GM18511 (cell line): ENCODE measurements around the gene S100A8.
"Not testable (repeated sequence)": the region's sequence is repeated elsewhere in the genome, so short reads cannot be mapped to it uniquely, and the experiment has no call there.

Experiments used
- ATAC-seq: cut with Tn5 transposase; IDR thresholded peaks from one replicate; pipeline ENCODE4 v1.9.1; 2021; ENCODE audit warnings: mild to moderate bottlenecking, moderate library complexity; ENCODE audit not compliant: unreplicated experiment

Gene S100A8

DNA sequence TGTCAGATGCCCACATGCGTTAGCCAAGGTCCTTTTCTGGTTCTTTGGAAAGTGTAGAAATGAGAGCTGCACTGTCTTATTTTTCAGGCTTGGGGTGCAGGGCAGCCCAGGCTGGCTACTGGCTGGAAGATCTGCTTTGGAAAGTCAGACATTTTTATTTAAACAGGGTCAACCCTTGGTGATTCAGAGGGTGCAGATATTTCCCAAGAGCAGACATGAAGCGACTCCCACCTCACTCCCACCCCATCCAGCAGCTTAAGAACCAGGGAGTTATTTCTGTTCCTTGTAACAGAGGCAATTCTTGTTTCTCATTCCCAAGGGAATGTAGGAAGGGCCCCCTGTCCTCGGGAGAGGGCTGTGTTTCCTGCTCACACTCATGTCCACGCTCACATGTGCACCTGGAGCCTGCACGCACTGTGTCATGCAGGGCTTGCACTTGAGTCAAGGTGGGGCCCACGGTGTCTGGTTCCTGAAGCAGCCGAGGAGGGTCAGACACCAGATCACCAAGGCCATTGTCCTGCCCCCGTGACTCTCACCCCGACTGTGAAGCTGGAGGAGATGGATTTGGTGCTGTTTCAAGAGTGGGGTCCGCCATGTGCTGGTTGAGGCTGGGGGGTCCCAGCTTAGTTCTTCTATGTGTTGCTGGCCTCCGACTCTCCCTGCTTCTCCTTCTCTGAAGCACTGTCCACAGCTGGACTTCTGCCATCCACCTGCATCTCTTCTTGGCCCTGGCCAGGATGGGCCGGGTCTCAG, 26.4 kb upstream of the S100A8 start:
- no peak for ATAC-seq

DNA sequence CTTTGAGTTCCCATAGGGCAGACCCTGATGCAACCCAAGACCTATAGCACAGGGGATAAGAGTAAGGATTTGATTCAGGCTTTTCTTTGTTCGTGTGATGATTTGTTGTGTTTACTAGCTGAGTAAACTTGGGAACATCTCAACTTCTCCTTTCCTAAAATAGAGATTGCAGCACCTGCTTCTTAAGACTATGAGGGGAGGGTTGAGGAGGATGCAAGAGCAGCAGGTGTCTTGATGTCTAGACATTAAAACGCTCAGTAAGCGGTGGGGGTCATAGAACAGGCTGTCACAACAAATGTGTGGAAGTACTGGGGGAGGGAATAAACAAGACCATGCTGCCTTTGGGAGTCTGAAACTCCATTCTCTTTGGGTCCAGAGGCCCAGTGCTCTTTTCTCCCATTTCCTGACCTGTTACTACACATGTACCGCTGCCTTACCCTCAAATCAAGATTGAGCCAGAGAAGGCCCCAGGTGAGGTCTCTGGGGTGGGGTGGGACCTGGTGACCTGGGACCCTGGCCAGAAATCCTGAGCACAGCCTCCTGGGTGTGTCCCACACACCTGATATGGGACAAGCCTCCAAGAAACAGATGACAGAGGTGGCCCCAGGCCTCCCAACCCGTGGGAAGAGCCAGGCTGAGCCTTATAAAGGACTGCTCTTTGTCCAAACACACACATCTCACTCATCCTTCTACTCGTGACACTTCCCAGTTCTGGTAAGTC, 25.1 kb upstream of the S100A8 start, which contains the start of gene S100A7A:
TSS of gene S100A7A (plus strand) at position 671 of the 721 bp plus-strand sequence. CDS start 1,563 bp downstream, outside the sequence.
- no peak for ATAC-seq

GRCh38 chr1:153413961-153414360, 23.1 kb upstream of the S100A8 start:
- ATAC-seq: not testable (repeated sequence)

DNA sequence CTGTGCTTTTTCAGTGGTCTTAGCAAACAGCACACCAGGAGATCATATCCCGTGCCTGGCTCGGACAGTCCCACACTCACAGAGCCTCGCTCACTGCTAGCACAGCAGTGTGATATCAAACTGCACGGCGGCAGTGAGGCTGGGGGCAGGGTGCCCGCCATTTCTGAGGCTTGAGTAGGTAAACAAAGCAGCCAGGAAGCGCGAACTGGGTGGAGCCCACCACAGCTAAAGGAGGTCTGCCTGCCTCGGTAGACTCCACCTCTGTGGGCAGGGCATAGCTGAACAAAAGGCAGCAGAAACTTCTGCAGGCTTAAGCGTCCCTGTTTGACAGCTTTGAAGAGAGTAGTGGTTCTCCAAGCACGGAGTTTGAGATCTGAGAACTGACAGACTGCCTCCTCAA, 16.4 kb upstream of the S100A8 start:
- not testable (repeated sequence) for ATAC-seq

DNA sequence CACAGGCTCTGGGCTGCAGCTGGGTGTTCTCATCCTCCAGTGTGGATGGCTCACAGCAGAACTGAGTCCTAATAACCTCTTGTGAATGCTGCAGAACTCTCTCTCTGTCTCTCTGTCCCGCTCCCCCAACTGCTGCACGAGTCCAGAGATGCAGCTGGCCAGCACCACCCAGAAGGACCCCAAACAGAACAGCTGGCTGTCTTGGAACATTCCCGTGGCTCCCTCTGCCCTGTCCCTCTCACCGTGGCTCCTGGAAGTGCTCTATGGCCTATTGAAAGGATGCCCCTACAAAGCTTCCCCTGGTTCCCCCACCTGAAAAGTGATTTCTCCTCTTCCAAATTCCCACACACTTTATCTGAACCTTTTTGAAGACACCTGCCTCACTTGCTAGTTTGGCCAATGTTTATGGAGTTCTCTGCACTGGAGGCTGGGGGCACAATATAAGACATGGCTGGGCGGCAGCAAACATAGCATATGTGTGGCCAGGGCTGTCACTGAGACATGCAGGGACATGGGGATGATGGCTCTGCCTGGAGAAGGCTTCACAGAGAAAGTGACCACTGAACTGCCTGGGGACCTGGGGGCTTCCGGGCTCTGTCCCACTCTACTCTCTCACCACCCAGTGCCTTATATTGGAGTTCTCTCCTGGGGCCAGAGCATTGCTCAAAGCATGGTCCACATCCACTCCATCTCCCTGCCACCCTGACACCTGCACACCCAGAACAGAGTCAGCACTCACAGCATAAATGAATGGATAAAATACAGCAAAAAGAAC, 15.1 kb upstream of the S100A8 start:
- ATAC-seq: not testable (repeated sequence)

GRCh38 chr1:153404768-153405167, 13.9 kb upstream of the S100A8 start:
- ATAC-seq: no peak

DNA sequence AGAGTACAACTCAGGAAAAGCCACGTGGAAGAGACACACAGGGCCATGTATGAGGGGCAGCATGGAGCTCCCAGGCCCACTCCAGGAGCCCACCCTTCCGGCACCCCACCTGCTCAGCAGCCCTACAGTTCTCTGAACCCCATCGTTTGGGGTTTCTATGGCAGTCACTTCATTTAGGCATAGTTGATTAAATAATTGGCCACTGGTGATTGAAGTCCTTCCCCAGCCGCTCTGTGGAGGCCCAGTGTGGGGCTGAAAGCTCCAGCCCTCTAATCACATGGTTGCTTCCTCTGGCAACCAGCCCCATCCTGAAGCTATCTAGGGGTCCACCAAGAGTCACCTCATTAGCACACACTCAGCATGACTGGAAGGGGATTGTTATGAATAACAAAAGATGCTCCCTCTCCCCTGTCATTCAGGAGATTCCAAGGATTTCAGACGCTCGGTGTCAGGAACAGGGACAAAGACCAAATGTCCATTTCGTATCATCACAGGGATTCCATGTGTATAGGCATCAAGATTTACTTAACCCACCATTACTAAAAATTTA, 13.3 kb upstream of the S100A8 start:
- ATAC-seq: no peak

DNA sequence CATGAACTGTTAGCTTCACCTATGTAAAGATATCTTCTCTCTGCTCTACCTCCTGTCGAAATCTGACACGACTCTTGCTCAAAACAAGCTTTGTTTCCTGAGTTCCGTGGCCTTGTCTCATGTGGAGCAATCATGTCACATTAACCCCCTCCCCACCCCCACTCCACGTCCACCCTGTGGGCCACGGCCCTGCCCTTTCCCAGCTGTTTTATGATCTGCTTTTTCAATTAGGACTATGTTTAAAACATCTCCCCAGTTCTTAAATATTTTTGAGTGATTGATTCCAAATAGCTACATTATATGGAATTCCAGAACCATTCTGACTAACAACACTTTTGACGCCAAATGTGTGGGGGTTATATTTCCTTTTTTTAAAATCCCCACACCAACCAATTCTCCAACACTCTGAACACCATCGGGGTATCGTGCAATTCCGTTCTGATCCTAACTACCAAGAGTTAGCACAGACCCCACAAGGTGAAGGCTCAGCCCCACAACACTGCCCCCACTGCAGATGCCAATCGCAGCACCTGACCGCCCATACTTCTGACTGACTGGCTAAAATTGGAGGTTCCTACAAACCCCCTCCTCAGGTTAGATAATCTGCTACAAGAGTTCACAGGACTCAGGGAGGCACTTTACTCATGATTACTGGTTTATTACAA, 12.7 kb upstream of the S100A8 start:
- ATAC-seq: no peak

DNA sequence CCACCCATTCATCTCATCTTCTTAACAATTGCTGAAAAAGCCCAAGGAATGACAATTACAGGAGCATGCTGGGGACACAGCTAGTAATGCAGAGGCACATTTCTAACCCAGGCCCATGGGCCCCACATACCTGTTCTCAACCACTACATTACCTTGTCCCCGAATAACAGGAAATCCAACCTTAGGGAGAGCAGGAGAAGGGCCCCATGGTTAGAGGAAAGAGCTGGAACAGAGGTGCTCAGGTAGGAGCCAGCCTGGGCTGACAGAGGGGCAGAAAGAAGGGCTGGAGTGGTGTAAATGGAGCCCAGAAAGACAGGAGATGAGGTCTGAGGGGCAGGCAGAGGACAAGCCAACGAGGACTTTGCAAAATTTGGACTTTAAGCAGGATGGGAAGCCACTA, 11.4 kb upstream of the S100A8 start:
- ATAC-seq: no peak

DNA sequence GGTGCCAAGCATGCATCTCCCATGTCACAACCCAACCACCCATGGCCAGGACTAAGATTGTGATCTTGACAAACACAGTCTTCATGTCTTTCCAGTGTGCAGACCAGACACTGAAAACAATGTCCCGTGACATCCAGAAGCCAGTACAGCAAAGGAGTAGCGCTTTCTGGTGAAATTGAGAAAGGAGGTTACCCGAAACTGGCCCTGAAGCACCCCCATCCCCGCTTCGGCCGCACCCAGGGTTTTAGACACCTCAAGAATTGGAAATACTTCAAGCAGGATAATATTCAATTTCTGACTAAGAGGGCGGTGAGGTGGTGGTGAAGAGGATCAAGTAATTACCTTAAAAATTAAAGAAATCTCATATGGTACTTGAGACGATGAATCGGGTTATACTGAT, 10.6 kb upstream of the S100A8 start:
- no peak for ATAC-seq

- ATAC-seq: no peak
Observed at GRCh38 chr1:153400244-153400643, 9.4 kb upstream of the S100A8 start.

GRCh38 chr1:153399401-153400055, 8.7 kb upstream of the S100A8 start:
- no peak for ATAC-seq

- ATAC-seq: no peak
Observed at GRCh38 chr1:153397924-153398651, 7.2 kb upstream of the S100A8 start.

- no peak for ATAC-seq
Observed at GRCh38 chr1:153397051-153397923, 6.4 kb upstream of the S100A8 start.

DNA sequence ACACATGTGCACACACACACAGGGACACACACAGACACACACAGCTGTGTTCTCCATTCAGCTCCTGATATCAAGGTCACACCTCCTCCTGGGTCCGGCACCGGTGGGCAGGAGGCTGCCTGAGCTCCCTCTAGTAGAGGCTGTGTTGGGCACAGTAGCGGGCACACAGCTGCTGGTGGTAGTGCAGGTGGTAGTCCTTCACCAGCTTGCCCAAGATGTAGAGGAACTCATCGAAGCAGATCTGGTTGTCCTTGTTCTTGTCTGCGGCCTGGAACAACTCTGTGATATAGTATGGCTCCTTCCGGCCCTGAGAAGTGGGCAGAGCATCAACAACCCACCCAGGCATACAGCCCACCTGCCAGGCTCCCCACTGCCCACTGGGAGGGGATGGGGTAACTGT, 5.6 kb upstream of the S100A8 start:
- ATAC-seq: no peak

DNA sequence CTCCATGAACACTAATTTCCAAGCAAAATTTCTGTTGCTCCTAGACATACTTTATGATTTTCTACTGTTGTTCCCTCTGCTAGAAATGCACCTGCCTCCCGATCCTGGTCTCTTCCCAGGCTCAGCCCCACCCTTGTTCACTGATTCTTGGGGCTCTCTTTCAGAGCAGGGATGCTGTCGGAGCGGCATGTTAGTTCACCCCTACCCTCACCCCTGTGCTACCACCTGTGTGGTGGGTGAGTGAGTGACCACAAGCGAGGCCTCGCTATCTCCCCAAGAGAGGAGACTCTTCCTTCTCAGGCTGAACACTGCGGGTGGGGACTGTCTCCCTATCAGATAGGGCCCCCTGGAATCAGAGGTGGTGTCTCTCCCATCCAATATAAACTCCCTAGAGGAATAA, 4.9 kb upstream of the S100A8 start:
- no peak for ATAC-seq

DNA sequence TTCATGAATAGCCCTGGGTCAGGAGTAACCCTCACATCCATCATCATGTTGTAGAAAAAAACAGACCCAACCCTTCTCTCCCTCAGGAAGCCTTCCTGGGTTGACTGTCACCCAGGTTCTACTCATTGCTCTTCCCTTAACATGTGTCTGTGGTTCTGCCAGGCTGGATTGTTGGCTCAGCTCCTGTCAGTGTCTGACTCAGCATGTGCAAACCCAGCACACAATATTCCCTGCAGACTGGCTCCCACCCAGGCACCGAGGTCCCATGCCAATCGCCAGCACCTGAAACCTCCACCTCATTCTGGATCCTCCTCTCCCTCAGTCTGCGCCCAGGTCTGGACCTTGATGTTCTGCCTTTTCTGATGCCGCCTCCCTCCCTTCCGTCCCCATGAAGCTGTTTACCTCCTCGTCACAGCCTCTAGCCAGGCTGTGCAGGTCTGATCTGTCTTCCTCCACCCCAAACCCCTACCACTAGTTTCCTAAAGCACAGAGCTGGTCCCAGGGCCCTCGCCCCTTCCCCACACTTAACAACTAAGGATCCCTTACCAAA, 4.3 kb upstream of the S100A8 start:
- no peak for ATAC-seq

- ATAC-seq: no peak
Observed at GRCh38 chr1:153394391-153394790, 3.5 kb upstream of the S100A8 start.
